Measurements from ENCODE around the gene TMEM126B. TPM values are rescaled to one million over a fixed set of nuclear protein-coding genes. Genes with fewer than 3 reads are reported as not detected.
"Not testable (repeated sequence)": the region's sequence is repeated elsewhere in the genome, so short reads cannot be mapped to it uniquely, and the experiment has no call there.

The TMEM126B gene
- total RNA-seq, 2 experiments from 2014 or later = 56.1 to 58.9 TPM

DNA sequence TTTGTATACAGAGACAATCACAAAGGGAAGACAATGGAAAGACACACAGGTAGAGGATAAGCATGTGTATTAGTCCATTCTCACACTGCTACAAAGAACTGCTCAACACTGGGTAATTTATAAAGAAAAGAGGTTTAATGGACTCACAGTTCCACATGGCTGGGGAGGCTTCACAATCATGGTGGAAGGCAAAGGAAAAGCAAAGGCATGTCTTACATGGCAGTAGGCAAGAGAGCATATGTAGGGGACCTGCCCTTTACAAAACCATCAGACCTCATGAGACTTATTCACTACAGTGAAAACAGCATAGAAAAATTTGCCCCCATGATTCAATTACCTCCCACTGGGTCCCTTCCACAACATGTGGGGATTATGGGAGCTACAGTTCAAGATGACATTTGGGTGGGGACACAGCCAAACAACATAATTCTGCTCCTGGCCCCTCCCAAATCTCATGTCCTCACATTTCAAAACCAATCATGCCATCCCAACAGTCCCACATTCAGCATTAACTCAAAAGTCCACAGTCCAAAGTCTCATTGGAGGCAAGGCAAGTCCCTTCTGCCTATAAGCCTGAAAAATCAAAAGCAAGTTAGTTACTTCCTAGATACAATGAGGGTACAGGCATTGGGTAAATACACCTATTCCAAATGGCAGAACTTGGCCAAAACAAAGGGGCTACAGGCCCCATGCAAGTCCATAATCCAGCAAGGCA lies 42.7 kb downstream of the TMEM126B start:
- POLR2A ChIA-PET, CTCF ChIA-PET: not testable (repeated sequence)

DNA sequence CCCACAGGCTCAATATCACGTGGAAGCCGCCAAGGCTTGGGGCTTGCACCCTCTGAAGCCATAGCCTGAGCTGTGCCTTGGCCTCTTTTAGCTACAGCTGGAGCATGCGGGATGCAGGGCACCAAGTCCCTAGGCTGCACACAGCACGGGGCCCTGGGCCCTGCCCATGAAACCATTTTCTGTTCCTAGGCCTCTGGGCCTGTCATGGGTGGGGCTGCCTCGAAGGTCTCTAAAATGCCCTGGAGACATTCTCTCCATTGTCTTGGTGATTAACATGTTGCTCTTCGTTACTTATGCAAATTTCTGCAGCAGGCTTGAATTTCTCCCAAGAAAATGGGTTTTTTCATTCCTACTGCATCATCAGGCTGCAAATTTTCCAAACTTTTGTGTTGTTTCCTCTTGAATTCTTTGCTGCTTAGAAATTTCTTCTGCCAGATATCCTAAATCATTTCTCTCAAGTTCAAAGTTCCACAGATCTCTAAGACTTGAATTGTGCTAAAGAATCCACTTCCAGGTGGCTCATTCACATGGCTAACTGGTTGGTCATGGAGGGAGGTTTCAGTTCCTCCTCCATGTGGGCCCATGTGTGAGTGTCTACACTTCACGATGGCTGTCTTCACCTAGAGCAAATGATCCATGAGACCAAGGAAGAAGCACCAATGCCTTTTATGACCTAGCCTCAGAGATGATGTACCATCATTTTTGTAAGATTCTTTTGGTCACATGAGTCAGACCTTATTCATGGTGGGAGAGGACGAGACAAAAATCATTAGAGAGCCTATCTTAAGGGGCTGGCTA lies 43.9 kb downstream of the TMEM126B start:
- POLR2A ChIA-PET = no interaction called here
- CTCF ChIA-PET = no interaction called here

DNA sequence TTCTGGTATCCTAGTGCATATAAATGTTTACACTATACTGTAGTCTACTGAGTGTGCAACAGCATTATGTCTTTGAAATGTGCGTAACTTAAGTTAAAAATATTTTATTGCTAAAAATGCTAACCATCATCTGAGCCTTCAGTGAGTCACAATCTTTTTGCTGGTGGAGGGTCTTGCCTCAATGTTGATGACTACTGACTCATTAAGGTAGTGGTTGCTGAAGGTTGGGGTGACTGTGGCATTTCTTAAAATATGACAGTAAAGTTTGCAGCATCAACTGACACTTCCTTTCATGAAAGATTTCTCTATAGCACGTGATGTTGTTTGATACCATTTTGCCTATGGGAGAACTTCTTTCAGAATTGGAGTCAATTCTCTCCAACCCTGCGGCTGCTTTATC lies 45.0 kb downstream of the TMEM126B start:
- ChIA-PET CTCF (no interaction called here), POLR2A (no interaction called here)

DNA sequence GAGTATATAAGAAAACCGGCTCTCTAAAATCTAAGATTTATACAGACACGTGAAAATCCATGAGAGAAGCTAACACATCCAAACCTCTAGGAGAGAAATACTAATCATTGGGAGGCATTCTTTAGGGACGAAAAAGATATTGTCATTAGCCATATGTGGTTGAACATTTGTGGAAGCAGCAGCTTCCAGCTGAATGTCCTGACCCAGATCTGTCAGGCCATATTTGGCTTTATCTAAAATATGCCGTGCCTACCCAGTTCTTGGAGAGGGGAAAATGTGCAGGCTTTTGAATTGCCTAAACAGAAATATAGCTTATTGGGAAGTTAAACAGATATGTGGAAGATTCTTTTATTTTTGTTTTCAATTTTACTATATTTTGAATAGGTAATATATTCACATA lies 51.2 kb downstream of the TMEM126B start:
- ChIA-PET CTCF (interaction anchor here (1.5 kb wide), 1 partner anchor 11 kb away, joined by 4 read pairs; no protein-coding TSS in a partner anchor), POLR2A (interaction anchor here (0.7 kb wide), 1 partner anchor 15 kb away, joined by 3 read pairs; the partner anchor contains the start of gene CREBZF)

DNA sequence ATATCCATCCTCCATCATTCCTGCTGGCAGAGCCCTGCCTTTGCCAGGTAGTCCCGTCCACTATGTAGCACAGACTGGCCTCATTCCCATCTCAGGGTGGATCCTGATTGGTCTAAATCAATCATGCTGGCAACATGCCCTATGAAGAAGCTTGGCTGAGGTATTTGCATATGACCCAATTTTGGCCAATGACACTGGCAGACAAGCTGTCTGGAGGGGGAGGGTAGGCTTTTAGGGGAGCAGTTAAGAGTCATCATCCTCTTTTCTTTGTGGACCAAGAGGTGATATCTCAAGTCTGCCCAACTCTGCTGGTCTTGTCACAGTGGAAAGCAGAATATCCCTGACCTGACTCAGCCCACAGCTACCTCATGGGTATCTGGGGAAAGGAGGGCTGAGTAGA lies 52.5 kb downstream of the TMEM126B start:
- ChIA-PET POLR2A (interaction anchor here (0.7 kb wide), 1 partner anchor 16 kb away, joined by 3 read pairs; the partner anchor contains the start of gene CREBZF), CTCF (interaction anchor here (1.5 kb wide), 1 partner anchor 12 kb away, joined by 4 read pairs; no protein-coding TSS in a partner anchor)

DNA sequence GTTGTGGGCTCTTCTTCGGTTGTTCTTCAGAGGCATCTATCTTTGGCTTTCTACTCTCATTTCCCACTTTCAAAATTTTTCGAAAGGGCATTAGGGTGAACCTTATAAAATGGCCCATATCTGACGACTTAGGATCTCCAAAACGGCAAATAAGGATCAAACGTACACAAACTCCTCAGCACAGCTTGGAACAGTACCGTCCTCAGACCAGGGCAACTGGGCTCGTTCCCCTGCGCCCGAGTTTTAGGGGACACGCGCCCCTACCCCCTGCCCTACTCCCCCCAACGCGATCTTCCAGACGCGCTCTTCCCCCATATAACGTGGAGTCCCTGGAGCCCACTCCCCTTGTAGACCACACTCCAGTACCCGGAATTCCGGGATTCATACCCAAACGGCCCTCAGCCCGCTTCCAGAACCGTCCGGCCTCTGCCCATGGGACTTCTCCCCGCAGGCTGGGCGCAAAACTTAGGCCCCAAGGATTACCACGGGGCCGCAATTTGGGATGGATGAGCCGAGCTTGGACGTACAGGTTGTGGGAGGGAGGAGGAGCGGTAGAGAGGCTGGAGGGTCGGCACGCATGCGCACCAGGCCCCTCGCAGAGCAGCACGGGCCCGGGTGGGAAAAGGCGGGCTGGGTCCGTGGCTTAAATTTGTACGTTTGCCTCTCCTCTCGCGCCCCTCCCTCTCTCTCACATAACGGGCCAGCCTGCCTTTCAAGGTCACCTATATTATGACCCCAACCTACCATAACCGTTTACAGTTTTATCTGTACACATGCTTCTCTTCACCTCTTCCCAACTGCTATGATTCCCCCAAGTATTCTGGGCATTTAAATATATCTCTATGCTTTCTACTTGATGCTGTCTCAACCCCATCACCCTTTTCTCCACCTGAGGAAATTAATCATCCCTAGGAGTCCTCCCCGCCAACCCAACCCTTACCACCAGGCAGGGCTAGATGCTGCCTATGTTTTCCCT lies 54.2 kb downstream of the TMEM126B start:
- POLR2A ChIA-PET = no interaction called here

DNA sequence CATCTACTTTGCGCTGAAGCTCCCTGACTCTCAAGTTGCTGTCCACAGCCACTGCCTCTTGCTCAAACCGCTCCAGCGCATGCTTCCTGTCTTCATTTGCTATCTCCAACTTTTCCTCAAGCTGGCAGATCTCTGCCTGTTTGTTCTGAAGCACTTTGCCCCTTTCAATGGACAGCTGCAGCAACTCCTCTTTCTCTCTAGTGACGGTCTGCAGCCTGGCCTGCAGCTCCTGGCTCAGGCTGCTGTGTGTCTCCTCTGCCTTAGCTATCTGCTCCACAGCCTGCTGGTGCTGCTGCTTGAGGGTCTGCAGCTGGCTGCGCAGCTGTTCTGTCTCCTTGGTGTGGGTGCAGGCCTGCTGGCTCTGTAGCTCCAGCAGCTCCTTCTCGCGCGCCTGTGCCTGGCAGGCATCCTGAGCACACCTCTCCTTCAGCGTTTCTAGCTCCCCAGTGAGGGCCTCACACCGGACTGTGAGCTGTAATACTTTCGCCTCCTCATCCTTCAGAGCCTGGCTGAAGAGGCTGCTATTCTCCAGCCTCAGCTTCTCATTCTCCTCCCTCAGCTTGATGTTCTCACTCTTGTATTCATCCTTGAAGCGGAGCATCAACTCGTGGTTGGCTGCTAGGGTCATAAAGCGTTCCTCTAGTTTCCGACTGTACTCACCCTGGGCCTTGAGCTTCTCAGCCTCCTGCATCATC lies 56.9 kb downstream of the TMEM126B start:
- ChIA-PET POLR2A (no interaction called here), CTCF (interaction anchor here (0.8 to 2.8 kb wide), 3 partner anchors 10 to 140 kb away, joined by 3 to 7 read pairs (median 4); no protein-coding TSS in a partner anchor)

More for the DNA sequence above, 54.2 kb downstream of the TMEM126B start:
- CTCF ChIA-PET = interaction anchor here (2.8 kb wide), 1 partner anchor 13 kb away, joined by 7 read pairs; no protein-coding TSS in a partner anchor

DNA sequence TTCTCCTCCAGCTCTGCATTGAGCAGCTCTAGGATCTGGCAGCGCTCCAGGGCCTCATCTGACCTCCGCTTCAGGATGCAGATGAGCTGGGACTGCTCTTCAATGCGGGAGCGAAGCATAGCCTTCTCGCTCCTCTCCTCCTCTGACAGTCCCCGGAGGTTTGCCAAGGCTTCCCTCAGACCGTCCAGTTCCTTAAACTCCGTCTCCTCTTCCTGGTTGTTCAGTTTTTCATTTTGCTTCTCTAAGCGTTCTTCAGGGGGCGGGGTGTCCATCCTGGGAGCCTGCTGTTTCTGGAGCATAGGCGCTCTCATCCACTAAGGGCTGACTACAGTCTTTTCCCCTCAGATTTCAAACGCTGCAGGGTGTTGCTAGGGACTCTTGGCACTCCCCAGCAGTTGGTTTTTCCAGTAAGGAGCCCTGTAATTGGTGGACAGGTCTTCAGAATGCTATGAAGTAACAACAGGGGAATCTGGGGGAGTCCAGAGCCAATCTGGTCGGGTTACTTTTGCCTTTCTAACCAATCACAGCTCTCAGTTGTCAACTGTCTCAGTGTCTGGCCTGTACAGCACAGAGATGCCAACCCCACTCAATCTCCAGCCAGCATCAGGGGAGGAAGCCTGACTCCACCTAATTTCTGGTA lies 57.5 kb downstream of the TMEM126B start, which contains the start of gene CCDC89:
Gene CCDC89, minus strand, starts transcription at position 376 of the 640 bp plus-strand sequence. Its CDS starts 65 bp downstream, at position 311.
- POLR2A ChIA-PET = no interaction called here
- CTCF ChIA-PET = interaction anchor here (2.8 kb wide), 1 partner anchor 10 kb away, joined by 7 read pairs; no protein-coding TSS in a partner anchor

Other genes starting within 250 kb of the TMEM126B start
- gene DLG2, start 1.2 kb upstream of the TMEM126B start, total RNA-seq = 1 to 10 TPM; 1.2 to 1.4 TPM
- gene TMEM126A, start 19.4 kb downstream of the TMEM126B start, total RNA-seq = 10 to 100 TPM; 61.9 to 65.1 TPM
- gene CREBZF, start 36.5 kb downstream of the TMEM126B start, total RNA-seq = 10 to 100 TPM; 41.8 to 43.7 TPM
- gene CCDC89, start 57.6 kb downstream of the TMEM126B start, total RNA-seq = not detected
- gene SYTL2, start 182.5 kb downstream of the TMEM126B start, total RNA-seq = 1 to 10 TPM; 8.1 to 9.3 TPM
- gene CCDC83, start 226.8 kb downstream of the TMEM126B start, total RNA-seq = not detected

Data from activated CD8-positive, alpha-beta memory T cell treated with anti-CD3 and anti-CD28 coated beads for 36 hours (primary cell).